Measurements from ENCODE around the gene TAS2R8. TPM values are rescaled to one million over a fixed set of nuclear protein-coding genes. Genes with fewer than 3 reads are reported as not detected.

TAS2R8 gene
- total and polyA plus RNA-seq, 2 of the 8 experiments (the other 6 are each of a cell fraction or from before 2014, with no cell fraction given): not detected

GRCh38 chr12:10811883-10812536, 4.9 kb upstream of the TAS2R8 start:
- H4K8ac ChIP-seq (ENCODE audit: extremely low read depth, insufficient read depth, low read length): no peak overlapping the region
- H2BK15ac ChIP-seq (ENCODE audit: low read length): no peak overlapping the region
- H3K27me3 ChIP-seq (replicated peaks in 1 of 4; ENCODE audit: control insufficient read depth in 3 of 4, extremely low read depth in 1 of 4, insufficient read depth in 3 of 4, low read length in 3 of 4): peaks cover 0 to 1% (median 0%) of the 10 kb centered on the region in 4 experiments; a peak in 1 of 7 replicates
- WGBS, 2 experiments (ENCODE audit: extremely low coverage in 1 of 2, insufficient coverage in 1 of 2, insufficient read length in 1 of 2, insufficient replicate concordance in 2 of 2, low coverage in 1 of 2, low lambda C conversion rate in 2 of 2, missing lambda C conversion rate in 1 of 2): 89% methylated on average over 3 of the region's 3 CpGs; no CpG with 5 or more reads in 1 of the 2 experiments
- no peak overlapping the region for H2AK5ac ChIP-seq (ENCODE audit: low read depth, low read length)
- H4K91ac ChIP-seq (replicated peaks; ENCODE audit: insufficient read length, low read length): no peak overlapping the region
- H3K18ac ChIP-seq (ENCODE audit: extremely low read depth, low read length): no peak overlapping the region
- no peaks in the 10 kb centered on the region for H3K79me1 ChIP-seq (ENCODE audit: low read depth, low read length)
- H3K23me2 ChIP-seq (ENCODE audit: low read depth, low read length): no peaks in the 10 kb centered on the region
- H2BK5ac ChIP-seq (ENCODE audit: low read depth, low read length): no peak overlapping the region
- H3K23ac ChIP-seq (ENCODE audit: insufficient read length): no peak overlapping the region
- no peak overlapping the region for H3K4me3 ChIP-seq (ENCODE audit: extremely low read depth in 1 of 4, insufficient read depth in 2 of 4, low read depth in 3 of 4, low read length in 4 of 4)
- H2AFZ ChIP-seq (ENCODE audit: low read length): no peak overlapping the region
- no peaks in the 10 kb centered on the region for H3K4me1 ChIP-seq (replicated peaks in 1 of 4; ENCODE audit: control insufficient read depth in 3 of 4, insufficient read depth in 4 of 4, low read length in 3 of 4)
- no peaks in the 10 kb centered on the region for H3K9me3 ChIP-seq (ENCODE audit: insufficient read depth in 2 of 2, low read depth in 1 of 2, low read length in 1 of 2)
- H2BK120ac ChIP-seq (replicated peaks; ENCODE audit: low read depth, low read length): no peak overlapping the region
- H2BK20ac ChIP-seq (ENCODE audit: low read length): no peak overlapping the region
- DNase-seq (ENCODE audit: low read depth in 1 of 2, low spot score in 2 of 2): no peak
- H3K4me2 ChIP-seq (ENCODE audit: insufficient read depth in 1 of 2, low read depth in 2 of 2, low read length in 2 of 2): no peak overlapping the region
- no peaks in the 10 kb centered on the region for H4K20me1 ChIP-seq (replicated peaks in 1 of 2; ENCODE audit: control insufficient read depth in 1 of 2, insufficient read depth in 2 of 2, low read length in 2 of 2)
- no peak overlapping the region for H4K5ac ChIP-seq (ENCODE audit: insufficient read length, low read depth, low read length)
- CTCF ChIA-PET (ENCODE audit: partially characterized antibody): interaction anchor here (0.6 to 1.0 kb wide), 2 partner anchors 10 to 41 kb away, joined by 3 read pairs; no protein-coding TSS in a partner anchor
- H3K9ac ChIP-seq (replicated peaks in 1 of 4; ENCODE audit: extremely low read depth in 1 of 4, low read depth in 3 of 4, low read length in 3 of 4): no peak overlapping the region
- H3K4ac ChIP-seq (replicated peaks; ENCODE audit: insufficient read length, low read depth, low read length): no peak overlapping the region
- no peak overlapping the region for H2BK12ac ChIP-seq (ENCODE audit: low read depth, low read length)
- H3K27ac ChIP-seq (ENCODE audit: low read depth, low read length): no peak overlapping the region
- FAIRE-seq: no peak
- no peak overlapping the region for H3K14ac ChIP-seq (ENCODE audit: insufficient read length)
- no peak overlapping the region for H3K56ac ChIP-seq (replicated peaks; ENCODE audit: insufficient read length, low read depth, low read length)
- H3K79me2 ChIP-seq (ENCODE audit: control insufficient read depth in 1 of 2, insufficient read depth in 2 of 2, low read length in 2 of 2): no peaks in the 10 kb centered on the region
- no peaks in the 10 kb centered on the region for H3K36me3 ChIP-seq (ENCODE audit: control insufficient read depth in 2 of 4, insufficient read depth in 4 of 4, low read length in 3 of 4)
- POLR2A ChIA-PET (ENCODE audit: partially characterized antibody): interaction anchor here (0.9 kb wide), 1 partner anchor 359 kb away, joined by 3 read pairs; no protein-coding TSS in a partner anchor
- TF ChIP-seq KDM1A (IDR thresholded peaks at IDR 0.05; ENCODE audit: borderline replicate concordance, low read length) (no peak), MAX (IDR thresholded peaks at IDR 0.05) (no peak), ZNF274 (IDR thresholded peaks at IDR 0.05; ENCODE audit: borderline replicate concordance, extremely low read depth, low read length) (no peak), TAF7 (optimal IDR thresholded peaks at IDR 0.05; ENCODE audit: borderline replicate concordance, low read depth, low read length) (no peak), ATF2 (IDR thresholded peaks at IDR 0.05; ENCODE audit: low read length) (no peak), POLR2A (IDR thresholded peaks at IDR 0.05; ENCODE audit: control extremely low read depth in 1 of 2, low read depth in 2 of 2, low read length in 2 of 2) (no peak), POLR2AphosphoS5 (IDR thresholded peaks at IDR 0.05; ENCODE audit: low read depth, low read length) (no peak), USF2 (IDR thresholded peaks at IDR 0.05; ENCODE audit: low read length) (no peak), SP1 (IDR thresholded peaks at IDR 0.05; ENCODE audit: low read depth, low read length) (no peak), TCF12 (IDR thresholded peaks at IDR 0.05; ENCODE audit: low read depth, low read length) (no peak), CBX8 (IDR thresholded peaks at IDR 0.05; ENCODE audit: borderline replicate concordance, low read depth, low read length) (no peak)

Data from H1 (cell line).